ENCODE results near the gene MYDGF. TPM values are rescaled to one million over a fixed set of nuclear protein-coding genes. Genes with fewer than 3 reads are reported as not detected.
"Not testable (repeated sequence)": the region's sequence is repeated elsewhere in the genome, so short reads cannot be mapped to it uniquely, and the experiment has no call there.

The MYDGF gene
- total RNA-seq (2014; rRNA removed; shearing (Covaris generic); ENCODE audit: low replicate concordance), result 30.8 and 63.4 TPM in 2 replicates

- Histone ChIP-seq H3K27ac (ENCODE audit: low read length) (no peak within 1 kb of the TSS; the same call in 1 of the 2 replicates), H3K9ac (ENCODE audit: low read length) (peak within 1 kb of the TSS; percentile 76), H3K4me1 (ENCODE audit: low read length) (peaks cover 10% of the 10 kb centered on the region), H3K4me3 (ENCODE audit: low read length) (peak within 1 kb of the TSS; percentile 76), H3K27me3 (ENCODE audit: low read length) (no peaks in the 10 kb centered on the region), H3K9me3 (ENCODE audit: low read length) (no peaks in the 10 kb centered on the region), H3K9me2 (replicated peaks; ENCODE audit: insufficient read depth, low read length) (no peaks in the 10 kb centered on the region), H2AFZ (ENCODE audit: low read length) (no peak within 1 kb of the TSS), H3K79me2 (ENCODE audit: low read length) (peaks cover 19% of the 10 kb centered on the region), H3K36me3 (ENCODE audit: insufficient read depth, low read length) (peaks cover 7% of the 10 kb centered on the region; the same call in 1 of the 2 replicates), H3K4me2 (ENCODE audit: low read depth, low read length, poor library complexity, severe bottlenecking) (peak within 1 kb of the TSS; percentile 97), H4K20me1 (ENCODE audit: insufficient read depth, low read depth, low read length) (no peaks in the 10 kb centered on the region)
- DNase-seq, result peak; percentile 97
Measured at GRCh38 chr19:4669723-4670480, at the start of gene MYDGF. TSS of gene MYDGF (minus strand) at chr19:4670342. CDS start at chr19:4670334, 8 bp downstream.

- Histone ChIP-seq H3K9me3 (ENCODE audit: low read length) (no peaks in the 10 kb centered on the region), H3K36me3 (ENCODE audit: insufficient read depth, low read length) (peaks cover 14% of the 10 kb centered on the region), H3K27ac (ENCODE audit: low read length) (no peak overlapping the region), H4K20me1 (ENCODE audit: insufficient read depth, low read depth, low read length) (peaks cover 15% of the 10 kb centered on the region), H3K9me2 (replicated peaks; ENCODE audit: insufficient read depth, low read length) (no peaks in the 10 kb centered on the region), H3K4me1 (ENCODE audit: low read length) (peaks cover 13% of the 10 kb centered on the region), H2AFZ (ENCODE audit: low read length) (no peak overlapping the region), H3K9ac (ENCODE audit: low read length) (no peak overlapping the region), H3K79me2 (ENCODE audit: low read length) (peaks cover 33% of the 10 kb centered on the region), H3K27me3 (ENCODE audit: low read length) (no peaks in the 10 kb centered on the region), H3K4me3 (ENCODE audit: low read length) (no peak overlapping the region), H3K4me2 (ENCODE audit: low read depth, low read length, poor library complexity, severe bottlenecking) (no peak overlapping the region)
- DNase-seq, result no peak
Measured at GRCh38 chr19:4719499-4719866, 49.3 kb upstream of the MYDGF start.

DNA sequence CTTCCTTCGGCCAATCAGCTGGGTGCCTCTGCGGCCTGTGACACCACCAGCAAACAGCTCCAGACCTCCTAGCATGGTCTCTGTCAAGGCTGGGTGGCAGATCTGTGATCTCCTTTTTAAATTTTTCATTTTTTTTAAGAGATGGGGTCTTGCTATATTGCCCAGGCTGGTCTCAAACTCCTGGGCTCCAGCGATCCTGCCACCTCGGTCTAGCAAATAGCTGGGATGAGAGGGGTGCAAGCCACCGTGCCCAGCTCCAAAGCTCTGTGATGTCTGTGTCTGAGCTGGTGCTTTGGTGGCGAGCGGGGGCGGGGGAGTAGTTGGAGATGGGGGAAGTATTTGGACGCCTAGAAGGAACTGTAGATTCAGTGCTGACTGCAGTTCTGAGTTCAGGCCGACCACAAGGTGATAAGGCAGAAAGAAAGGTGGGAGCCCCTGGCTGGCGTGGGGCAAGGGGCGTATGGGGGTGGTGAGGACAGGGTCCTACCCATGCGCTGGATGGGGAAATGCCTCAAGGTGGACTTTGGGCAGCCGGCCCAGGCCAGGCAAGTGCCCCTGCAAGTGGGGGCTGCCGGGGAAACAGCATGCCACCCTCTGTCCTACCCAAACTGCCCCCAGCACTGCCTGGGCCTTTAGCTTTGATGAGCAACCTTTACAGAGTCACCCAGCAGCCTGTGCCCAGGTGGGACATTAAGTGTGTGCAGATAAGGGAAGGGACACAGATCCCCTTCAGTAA is 48.0 kb upstream of the MYDGF start:
- no peak overlapping the region for H3K4me3 ChIP-seq (ENCODE audit: low read length)
- peaks cover 29% of the 10 kb centered on the region for H3K79me2 ChIP-seq (ENCODE audit: low read length)
- H3K4me1 ChIP-seq (ENCODE audit: low read length), result peaks cover 13% of the 10 kb centered on the region
- peaks cover 14% of the 10 kb centered on the region for H3K36me3 ChIP-seq (ENCODE audit: insufficient read depth, low read length)
- no peak overlapping the region for H2AFZ ChIP-seq (ENCODE audit: low read length)
- H3K27ac ChIP-seq (ENCODE audit: low read length), result no peak overlapping the region
- no peak overlapping the region for H3K9ac ChIP-seq (ENCODE audit: low read length)
- no peaks in the 10 kb centered on the region for H3K27me3 ChIP-seq (ENCODE audit: low read length)
- no peak for DNase-seq
- H3K4me2 ChIP-seq (ENCODE audit: low read depth, low read length, poor library complexity, severe bottlenecking), result no peak overlapping the region
- no peaks in the 10 kb centered on the region for H3K9me3 ChIP-seq (ENCODE audit: low read length)
- H3K9me2 ChIP-seq (replicated peaks; ENCODE audit: insufficient read depth, low read length), result no peaks in the 10 kb centered on the region
- peaks cover 15% of the 10 kb centered on the region for H4K20me1 ChIP-seq (ENCODE audit: insufficient read depth, low read depth, low read length)

- no peak overlapping the region for H3K9ac ChIP-seq (ENCODE audit: low read length)
- no peak overlapping the region for H3K27ac ChIP-seq (ENCODE audit: low read length)
- peaks cover 21% of the 10 kb centered on the region for H3K79me2 ChIP-seq (ENCODE audit: low read length)
- H3K9me2 ChIP-seq (replicated peaks; ENCODE audit: insufficient read depth, low read length), result no peaks in the 10 kb centered on the region
- H3K4me2 ChIP-seq (ENCODE audit: low read depth, low read length, poor library complexity, severe bottlenecking), result no peak overlapping the region
- H4K20me1 ChIP-seq (ENCODE audit: insufficient read depth, low read depth, low read length), result peaks cover 12% of the 10 kb centered on the region
- no peaks in the 10 kb centered on the region for H3K9me3 ChIP-seq (ENCODE audit: low read length)
- peaks cover 14% of the 10 kb centered on the region for H3K36me3 ChIP-seq (ENCODE audit: insufficient read depth, low read length)
- no peak overlapping the region for H2AFZ ChIP-seq (ENCODE audit: low read length)
- no peaks in the 10 kb centered on the region for H3K27me3 ChIP-seq (ENCODE audit: low read length)
- peaks cover 8% of the 10 kb centered on the region for H3K4me1 ChIP-seq (ENCODE audit: low read length)
- DNase-seq, result no peak
- H3K4me3 ChIP-seq (ENCODE audit: low read length), result no peak overlapping the region
Measured at GRCh38 chr19:4717191-4717965, 47.2 kb upstream of the MYDGF start.

DNA sequence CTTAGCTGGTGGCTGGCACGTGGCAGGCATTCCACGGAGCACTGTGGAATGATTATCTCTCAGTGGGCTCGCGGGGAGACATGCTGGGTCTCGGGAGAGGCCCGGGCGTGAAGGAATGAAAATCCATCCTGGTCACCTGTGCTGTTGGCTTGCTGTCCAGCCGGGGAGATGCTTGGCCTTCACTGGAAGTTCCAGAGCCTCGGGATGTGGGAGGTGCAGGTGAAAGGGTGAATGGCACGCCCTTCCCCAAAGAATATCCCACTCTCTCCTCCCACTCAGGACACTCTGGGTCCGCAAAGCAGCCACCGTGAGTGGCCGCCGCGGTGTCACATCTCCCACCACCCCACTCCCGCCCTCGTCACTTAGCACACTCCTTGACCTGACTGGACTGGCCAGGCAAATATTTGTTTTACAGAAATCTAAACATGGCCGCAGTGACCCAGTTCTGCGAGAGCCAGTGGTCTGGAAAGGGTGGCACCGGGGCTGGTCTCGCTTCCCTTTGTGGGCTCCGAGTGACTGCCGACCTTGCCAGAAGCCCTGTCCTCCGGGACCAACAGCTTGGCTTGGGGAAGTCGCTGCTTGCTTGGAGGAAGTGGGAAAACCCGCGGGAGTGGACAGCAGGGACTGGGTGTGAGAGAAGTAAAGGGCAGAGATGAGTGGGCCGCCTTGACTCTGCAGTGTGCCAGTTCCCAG is 45.5 kb upstream of the MYDGF start:
- Histone ChIP-seq H3K9me2 (replicated peaks; ENCODE audit: insufficient read depth, low read length) (no peaks in the 10 kb centered on the region), H4K20me1 (ENCODE audit: insufficient read depth, low read depth, low read length) (no peaks in the 10 kb centered on the region), H2AFZ (ENCODE audit: low read length) (no peak overlapping the region), H3K27me3 (ENCODE audit: low read length) (no peaks in the 10 kb centered on the region), H3K9ac (ENCODE audit: low read length) (no peak overlapping the region), H3K27ac (ENCODE audit: low read length) (no peak overlapping the region), H3K4me3 (ENCODE audit: low read length) (no peak overlapping the region), H3K9me3 (ENCODE audit: low read length) (no peaks in the 10 kb centered on the region), H3K36me3 (ENCODE audit: insufficient read depth, low read length) (peaks cover 12% of the 10 kb centered on the region), H3K79me2 (ENCODE audit: low read length) (peaks cover 4% of the 10 kb centered on the region), H3K4me2 (ENCODE audit: low read depth, low read length, poor library complexity, severe bottlenecking) (no peak overlapping the region), H3K4me1 (ENCODE audit: low read length) (no peaks in the 10 kb centered on the region)
- no peak for DNase-seq

DNA sequence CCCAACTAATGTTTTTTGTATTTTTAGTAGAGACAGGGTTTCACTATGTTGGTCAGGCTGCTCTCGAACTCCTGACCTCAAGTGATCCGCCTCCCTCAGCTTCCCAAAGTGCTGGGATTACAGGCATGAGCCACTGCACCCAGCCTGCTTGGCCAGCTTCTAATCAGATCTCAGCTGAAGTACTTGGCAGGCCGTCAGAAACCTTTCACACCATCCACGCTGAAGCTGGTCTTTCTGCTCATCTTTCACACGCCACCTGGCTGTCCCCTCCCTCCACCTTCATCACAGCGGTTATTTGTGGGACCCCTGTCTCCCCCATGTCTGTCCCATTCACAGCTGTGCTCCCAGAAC is 45.0 kb upstream of the MYDGF start:
- H3K9me2 ChIP-seq (replicated peaks; ENCODE audit: insufficient read depth, low read length); H4K20me1 ChIP-seq (ENCODE audit: insufficient read depth, low read depth, low read length); H3K4me1 ChIP-seq (ENCODE audit: low read length); H3K27me3 ChIP-seq (ENCODE audit: low read length); H3K9me3 ChIP-seq (ENCODE audit: low read length); DNase-seq; H3K9ac ChIP-seq (ENCODE audit: low read length); H3K27ac ChIP-seq (ENCODE audit: low read length); H3K4me2 ChIP-seq (ENCODE audit: low read depth, low read length, poor library complexity, severe bottlenecking); H3K4me3 ChIP-seq (ENCODE audit: low read length); H2AFZ ChIP-seq (ENCODE audit: low read length); H3K79me2 ChIP-seq (ENCODE audit: low read length): not testable (repeated sequence)
- H3K36me3 ChIP-seq (ENCODE audit: insufficient read depth, low read length), result peaks cover 10% of the 10 kb centered on the region; the same call in 1 of the 2 replicates

DNA sequence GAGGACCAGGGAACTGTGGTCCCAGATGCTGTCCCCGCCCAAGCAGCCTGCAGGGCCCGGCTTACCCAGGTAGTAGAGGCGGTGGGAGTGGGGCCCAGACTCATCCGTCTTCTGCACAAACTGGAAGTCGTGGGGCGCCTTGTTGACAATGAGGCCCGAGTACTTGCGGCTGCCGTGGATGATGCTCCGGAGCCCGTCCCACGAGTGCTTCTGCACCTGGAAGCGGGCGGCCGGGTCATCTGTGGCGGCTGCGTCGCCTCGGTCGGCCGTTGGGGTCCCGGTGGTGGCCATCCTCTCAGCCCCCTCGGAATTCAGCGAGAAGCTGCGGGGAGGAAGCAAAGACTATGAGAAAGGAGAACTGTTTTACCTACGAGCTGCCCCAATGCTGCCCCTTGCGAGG is 43.9 kb upstream of the MYDGF start:
- no peaks in the 10 kb centered on the region for H3K9me2 ChIP-seq (replicated peaks; ENCODE audit: insufficient read depth, low read length)
- no peaks in the 10 kb centered on the region for H3K9me3 ChIP-seq (ENCODE audit: low read length)
- H3K9ac ChIP-seq (ENCODE audit: low read length), result no peak overlapping the region
- H3K4me1 ChIP-seq (ENCODE audit: low read length), result no peaks in the 10 kb centered on the region
- peaks cover 10% of the 10 kb centered on the region; the same call in 1 of the 2 replicates for H3K36me3 ChIP-seq (ENCODE audit: insufficient read depth, low read length)
- no peak overlapping the region for H3K4me2 ChIP-seq (ENCODE audit: low read depth, low read length, poor library complexity, severe bottlenecking)
- no peaks in the 10 kb centered on the region for H4K20me1 ChIP-seq (ENCODE audit: insufficient read depth, low read depth, low read length)
- no peak overlapping the region for H3K4me3 ChIP-seq (ENCODE audit: low read length)
- H3K79me2 ChIP-seq (ENCODE audit: low read length), result no peaks in the 10 kb centered on the region
- DNase-seq, result no peak
- H2AFZ ChIP-seq (ENCODE audit: low read length), result no peak overlapping the region
- no peaks in the 10 kb centered on the region for H3K27me3 ChIP-seq (ENCODE audit: low read length)
- no peak overlapping the region for H3K27ac ChIP-seq (ENCODE audit: low read length)
